Adrenal gland (tissue), 5 donors: Measurements from ENCODE around the gene CDKAL1.

Experiments
- CTCF ChIP-seq, 6 experiments: fragments of 450-650 bp in 4 of 6; fragments of 200-600 bp in 2 of 6; sonication (generic) in 1 of 6; IDR thresholded peaks; 1 replicate in 5 of 6; 2 replicates in 1 of 6; pipeline versions ENCODE4 v1.5.1 to v1.8.0; 2016 to 2021; ENCODE audit warnings: antibody characterized with exemption in 6 of 6, mild to moderate bottlenecking in 2 of 6, moderate library complexity in 1 of 6
- POLR2A ChIP-seq, 2 donors: fragments of 450-650 bp; IDR thresholded peaks; one replicate each; pipeline ENCODE4 v1.6.1; 2017; ENCODE audit warnings: antibody characterized with exemption in 2 of 2, mild to moderate bottlenecking in 2 of 2, moderate library complexity in 1 of 2
- donor health status: DM: no; HTN: no; CAD: no.

DNA sequence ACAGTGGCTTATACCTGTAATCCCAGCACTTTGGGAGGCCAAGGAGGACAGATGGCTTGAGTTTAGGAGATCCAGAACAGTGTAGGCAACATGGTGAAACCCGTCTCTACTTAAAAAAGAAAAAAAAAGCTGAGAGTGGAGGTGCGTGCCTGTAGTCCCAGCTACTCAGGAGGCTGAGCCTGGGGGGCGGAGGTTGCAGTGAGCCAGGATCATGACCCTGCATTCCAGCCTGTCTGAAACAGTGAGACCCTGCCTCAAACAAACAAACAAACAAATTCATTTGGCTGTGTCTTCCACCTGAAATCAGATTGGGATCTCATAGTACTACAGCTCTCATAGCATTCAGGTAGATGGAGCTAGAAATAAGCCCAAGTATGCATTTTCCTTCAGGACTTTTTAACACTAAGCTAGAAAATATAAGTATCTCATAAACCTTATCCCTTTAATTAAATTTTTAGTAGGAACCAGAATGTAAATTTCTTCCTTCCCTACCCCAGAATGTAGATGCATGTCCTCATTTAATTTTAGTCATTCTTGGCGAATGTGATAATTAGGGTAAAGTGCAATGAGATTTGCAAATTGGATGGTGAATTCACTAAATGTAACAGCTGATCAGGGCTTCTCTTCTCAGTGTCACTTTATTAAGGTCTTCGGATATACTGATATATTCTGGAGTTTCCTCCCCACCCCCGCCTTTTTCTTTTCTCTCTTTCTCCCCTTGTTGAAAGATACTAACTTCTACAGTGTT lies 190.4 kb downstream of the CDKAL1 start:
- TF ChIP-seq POLR2A (IDR thresholded peaks at IDR 0.05) (no peak), CTCF (IDR thresholded peaks at IDR 0.05) (no peak)
